ENCODE data around the gene CD6.
"Not testable (repeated sequence)": the region's sequence is repeated elsewhere in the genome, so short reads cannot be mapped to it uniquely, and the experiment has no call there.

Gene CD6

DNA sequence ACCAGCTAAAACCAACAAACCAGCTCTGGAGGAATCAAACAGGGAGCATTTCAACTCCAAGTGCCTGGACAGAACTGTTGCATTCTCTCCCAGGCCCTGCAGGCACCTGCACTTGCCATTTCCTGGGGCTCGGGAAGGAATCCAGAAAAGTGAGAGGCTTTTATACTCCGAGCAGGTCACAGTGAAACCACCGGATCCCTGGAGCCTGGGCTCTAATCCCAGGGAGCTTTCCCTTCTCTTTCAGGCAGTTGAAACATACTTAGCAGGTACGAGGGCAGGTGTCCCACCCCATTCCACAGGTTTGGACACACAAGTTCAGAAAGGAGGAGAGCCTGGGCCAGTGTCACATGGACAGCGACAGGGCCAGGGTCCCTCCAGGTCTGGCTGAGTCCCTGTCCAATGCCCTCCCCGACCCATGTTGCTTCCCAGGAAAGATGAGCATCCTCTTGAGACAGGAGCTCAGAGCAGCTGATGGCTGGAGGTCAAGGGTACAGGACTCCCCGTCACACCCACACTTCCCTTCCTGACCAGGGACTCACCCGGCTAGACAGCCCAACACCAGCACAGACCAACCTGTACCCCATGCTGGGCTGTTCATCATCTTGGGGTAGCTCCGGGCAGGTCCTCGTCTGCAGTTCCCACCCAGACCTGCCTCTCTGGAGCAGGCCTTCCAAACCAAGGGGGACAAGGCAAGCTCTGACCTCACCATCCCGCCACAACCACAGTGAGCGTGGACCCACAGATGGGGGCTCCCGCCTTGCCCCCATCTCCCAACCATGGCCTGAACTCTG, 80.9 kb downstream of the CD6 start:
- no peak for DNase-seq (ENCODE audit: low read depth in 3 of 3, low spot score in 1 of 3)

DNA sequence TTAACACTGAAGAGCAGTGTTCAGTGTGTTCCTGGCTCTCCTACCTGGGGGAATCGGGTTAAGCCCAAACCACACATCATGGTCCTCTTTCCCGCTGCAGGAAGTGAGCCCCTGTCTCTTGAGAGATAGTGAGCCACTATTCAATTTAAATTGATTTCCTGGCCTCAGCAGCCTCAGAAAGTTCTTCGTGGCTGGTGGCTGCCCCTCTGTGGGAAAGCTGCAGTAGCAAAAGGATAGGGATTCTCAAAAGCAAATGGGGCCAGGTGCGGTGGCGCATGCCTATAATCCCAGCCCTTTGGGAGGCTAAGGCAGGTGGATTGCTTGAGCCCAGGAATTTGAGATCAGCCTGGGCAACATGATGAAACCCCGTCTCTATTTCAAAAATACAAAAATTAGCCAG, 81.7 kb downstream of the CD6 start:
- DNase-seq (ENCODE audit: low read depth in 3 of 3, low spot score in 1 of 3): no peak

DNA sequence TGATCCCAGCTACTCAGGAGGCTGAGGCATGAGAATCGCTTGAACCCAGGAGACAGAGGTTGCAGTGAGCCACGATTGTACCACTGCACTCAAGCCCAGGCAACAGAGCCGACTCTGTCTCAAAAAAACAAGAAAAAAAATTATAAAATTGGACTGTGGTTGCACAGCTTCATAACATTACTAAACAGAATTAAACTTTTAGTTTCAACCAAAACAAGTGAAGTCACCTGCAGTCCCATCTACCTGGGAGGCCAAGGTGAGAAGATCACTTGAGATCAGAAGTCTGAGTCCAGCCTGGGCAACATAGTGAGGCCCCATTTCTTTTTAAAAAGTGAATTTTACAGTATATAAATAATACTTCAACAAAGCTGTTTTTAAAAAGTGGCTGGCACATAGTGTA, 83.0 kb downstream of the CD6 start:
- DNase-seq (ENCODE audit: low read depth in 3 of 3, low spot score in 1 of 3): no peak

DNA sequence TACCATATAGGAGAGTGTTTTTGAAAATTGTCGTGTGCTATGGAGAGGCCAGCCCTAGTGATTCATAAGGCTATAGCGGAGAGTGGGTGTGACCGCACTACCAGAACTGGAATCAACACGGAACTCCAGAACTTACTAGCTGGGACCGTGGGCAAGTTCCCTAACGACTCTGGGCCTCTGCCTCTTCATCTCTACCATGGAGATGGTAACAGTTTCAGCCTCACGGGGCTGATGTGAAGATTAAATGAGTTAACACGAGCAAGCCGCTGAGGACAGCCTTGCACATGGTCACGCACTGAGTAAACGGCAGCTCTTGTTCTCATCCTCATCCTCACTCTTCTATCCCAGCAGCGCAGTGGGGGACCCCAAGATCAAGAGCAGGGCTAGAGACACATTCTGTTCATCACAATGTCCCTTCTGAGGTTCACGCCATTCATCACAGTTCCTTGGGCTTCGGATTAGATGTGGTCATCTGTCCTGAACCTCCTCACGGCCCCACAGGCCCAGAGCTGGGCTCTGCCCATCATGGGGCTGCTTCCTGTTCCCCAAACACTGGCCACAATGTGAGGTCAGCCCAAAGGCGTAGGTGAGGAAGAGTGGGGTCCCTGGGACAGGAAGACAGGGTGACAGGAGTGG, 83.6 kb downstream of the CD6 start:
- no peak for DNase-seq (ENCODE audit: low read depth in 3 of 3, low spot score in 1 of 3)

DNA sequence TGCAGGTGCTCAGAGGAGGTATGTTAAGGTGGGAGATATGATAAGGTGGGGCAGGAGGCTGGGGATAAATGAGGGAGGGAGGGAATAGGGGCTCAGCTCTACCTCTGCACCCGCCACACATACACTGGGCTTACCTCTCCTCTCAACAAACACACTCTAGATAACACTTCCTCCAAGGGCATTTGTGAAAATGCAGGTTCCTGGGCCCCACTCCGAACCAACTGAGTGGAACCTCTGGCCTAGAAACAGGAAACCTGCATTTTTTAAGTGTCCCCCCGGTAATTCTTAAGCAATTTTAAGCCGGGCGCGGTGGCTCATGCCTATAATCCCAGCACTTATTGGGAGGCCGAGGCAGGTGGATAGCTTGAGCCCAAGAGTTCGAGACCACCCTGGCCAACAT, 84.3 kb downstream of the CD6 start:
- DNase-seq (ENCODE audit: low read depth in 3 of 3, low spot score in 1 of 3): no peak

DNA sequence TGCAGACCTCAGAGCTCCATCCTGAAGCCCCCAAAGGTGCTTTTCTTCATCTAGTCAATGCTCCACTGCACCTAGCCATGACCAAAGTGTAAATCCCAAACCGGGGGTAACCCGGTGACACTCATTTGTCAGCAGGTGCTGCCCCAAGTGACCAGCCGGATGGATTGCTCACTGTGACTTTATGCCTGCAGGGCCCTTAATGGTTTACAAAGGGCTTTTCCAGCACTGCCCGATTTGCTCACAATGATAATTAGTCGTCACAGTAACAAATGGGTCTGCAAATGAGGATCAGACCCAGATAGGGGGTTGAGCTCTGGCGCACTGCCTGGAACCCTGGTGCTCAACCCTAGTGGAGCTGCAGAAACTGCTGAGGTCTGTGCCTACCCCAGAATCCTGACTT, 85.1 kb downstream of the CD6 start:
- no peak for DNase-seq (ENCODE audit: low read depth in 3 of 3, low spot score in 1 of 3)

DNA sequence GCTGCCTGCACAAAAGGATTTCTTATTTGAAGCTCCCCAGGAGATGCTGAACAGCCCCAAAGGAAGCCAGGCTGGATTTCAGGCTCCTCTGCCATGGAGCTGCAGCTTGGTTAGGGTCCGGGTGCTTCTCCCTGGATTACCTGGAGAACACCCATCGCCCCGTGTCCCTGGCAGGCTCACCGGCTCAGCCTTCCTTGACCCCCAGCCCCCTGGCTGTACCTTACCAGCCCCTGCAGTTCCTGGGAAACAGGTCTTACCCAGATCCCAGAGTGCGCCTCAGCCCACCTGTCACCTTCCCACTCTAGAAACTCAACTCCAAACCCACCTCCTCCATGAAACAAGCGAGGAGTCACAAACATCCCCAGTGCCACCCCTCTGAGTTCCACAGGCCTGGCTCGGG, 85.5 kb downstream of the CD6 start:
- no peak for DNase-seq (ENCODE audit: low read depth in 3 of 3, low spot score in 1 of 3)

DNA sequence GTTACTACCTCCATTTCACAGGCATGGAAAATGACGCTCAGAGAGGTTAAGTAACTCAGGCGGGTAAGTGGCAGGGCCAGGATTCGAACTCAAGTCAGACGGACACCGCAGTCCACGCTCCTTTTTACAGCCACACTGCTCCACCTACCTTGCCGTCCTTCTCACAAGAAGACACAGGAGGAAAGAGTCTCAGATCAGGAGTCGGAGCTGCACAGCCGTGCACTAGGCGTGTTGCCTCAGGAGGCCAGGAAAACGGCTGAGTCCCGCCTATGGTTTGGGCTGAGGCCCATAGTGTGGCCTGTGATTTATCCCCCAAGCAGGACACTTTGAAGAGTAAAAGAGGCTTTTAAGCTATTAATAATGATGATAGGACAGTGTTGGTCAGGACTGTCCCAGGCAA, 86.1 kb downstream of the CD6 start:
- DNase-seq (ENCODE audit: low read depth in 3 of 3, low spot score in 1 of 3): no peak

DNA sequence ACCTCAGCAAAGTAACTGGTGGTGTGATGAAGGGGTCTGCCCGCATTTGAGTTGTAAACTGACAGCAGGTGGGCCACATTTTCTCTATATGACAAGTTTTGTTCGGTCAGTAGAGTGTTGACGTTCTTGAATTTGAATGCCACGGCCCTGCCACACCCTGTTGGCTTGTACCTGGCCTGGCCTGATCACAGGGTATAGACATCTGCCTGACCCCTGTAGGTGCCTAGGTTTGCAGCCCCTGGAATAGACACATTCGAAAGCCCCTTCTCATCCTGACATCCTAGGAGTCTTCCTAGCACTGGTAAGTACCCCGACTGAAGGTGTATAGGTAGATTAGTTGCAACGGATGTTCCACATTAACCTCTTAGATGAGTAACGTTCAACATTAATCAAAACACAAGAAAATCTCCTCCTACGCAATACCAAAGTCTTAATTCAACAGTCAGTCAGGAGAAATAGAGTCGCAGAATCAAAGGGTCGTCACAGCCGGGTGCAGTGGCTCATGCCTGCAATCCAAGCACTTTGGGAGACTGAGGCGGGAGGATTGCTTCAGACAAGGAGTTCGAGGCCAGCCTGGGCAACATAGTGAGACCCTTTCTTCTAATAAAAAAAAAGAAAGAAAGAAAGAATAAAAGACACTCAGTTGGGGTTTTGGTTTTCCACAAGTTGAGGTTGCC, 87.2 kb downstream of the CD6 start:
- no peak for DNase-seq (ENCODE audit: low read depth in 3 of 3, low spot score in 1 of 3)

DNA sequence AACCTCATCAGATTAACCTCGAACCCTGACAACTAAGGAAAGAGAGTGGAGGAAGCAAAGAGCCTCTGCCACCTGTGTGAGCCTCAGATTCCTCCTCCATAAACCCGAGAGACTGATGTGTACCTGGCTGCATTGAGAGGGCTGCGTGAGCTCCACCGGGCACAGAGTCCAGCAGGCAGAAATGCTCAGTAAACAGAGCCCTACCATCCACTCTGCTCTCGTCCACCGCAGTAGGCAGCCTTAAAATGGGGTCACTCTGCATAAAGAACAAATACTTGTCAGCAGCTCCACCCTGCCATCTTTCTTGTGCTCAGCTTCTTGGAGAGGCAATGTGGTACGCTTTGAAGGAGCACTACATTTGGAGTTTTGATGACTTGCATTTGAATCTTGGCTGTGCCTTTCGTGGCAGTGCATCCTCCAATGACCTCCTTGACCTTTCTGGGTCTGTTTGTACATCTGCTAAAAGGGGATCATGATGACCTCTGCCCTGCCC, 87.8 kb downstream of the CD6 start:
- DNase-seq (ENCODE audit: low read depth in 3 of 3, low spot score in 1 of 3): no peak

DNA sequence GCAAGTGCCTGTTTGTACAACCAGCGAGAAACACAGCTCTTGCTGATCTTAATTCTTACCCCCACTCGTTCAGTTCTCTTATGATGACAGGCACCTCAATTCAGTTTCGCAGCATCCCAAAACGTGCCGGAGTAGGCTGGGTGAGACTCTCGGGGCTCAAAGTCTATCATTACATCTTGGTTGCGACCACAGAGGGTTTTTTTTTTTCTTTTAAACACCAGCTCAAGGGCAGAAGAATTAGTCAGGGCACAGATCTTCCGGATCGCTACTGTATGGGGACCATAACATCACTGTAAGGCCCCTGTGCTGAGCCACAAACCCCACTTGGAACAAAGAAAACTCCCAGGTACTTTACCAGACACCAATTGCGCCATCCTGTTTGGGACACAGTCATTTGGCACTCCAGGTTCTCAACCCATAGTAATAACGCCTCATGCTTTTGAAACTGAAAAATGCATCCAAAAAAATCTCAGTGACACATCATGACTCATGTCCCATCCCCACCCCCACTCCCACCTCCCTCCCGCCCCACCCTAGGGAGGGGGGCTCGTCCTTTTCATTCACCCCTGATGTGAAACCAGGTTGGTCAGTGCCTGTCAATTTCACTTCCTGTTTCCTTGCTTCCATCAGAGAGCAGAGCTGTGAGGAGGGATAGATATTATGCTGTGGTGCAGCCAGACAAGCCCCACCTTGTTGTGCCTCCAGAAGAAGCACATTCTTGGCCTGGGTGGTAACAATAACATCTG, 89.8 kb downstream of the CD6 start:
- peak; percentile 38 to 69 (median 62) for DNase-seq (ENCODE audit: low read depth in 3 of 3, low spot score in 1 of 3)

DNA sequence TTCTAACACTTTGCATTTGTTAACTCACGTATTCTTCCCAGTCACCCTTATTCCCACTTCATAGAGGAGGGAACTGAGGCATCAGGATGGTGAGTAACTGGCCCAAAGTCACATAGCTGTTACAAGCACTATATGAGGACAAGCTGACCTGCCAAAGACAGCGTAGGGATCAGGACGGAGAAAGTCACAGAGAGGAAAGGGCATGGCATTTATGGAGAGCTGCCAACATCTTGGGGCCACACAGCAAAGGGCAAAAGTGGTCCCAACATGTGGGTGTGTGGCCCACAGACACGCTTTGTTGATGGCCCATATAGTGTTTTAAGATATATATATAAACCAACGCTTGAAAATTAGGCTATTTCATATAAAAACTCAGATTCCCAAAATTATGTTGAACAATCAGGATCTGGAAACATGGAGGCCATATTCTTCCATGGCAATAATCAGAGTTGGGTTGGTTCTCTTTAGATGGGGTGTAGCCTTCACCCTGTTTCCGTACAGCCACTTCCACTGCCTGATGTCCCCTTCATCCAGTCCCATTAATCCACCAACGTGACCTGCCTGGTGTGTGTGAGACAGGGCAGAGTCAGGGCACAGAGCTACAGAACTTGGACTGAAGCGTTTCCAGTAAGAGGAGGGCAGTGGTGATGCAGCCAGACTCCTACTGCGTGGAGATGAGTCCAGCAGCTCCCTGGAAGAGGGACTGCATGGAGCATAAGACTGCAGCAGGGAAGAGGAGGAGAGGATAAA, 90.9 kb downstream of the CD6 start:
- DNase-seq (ENCODE audit: low read depth in 3 of 3, low spot score in 1 of 3): no peak

DNA sequence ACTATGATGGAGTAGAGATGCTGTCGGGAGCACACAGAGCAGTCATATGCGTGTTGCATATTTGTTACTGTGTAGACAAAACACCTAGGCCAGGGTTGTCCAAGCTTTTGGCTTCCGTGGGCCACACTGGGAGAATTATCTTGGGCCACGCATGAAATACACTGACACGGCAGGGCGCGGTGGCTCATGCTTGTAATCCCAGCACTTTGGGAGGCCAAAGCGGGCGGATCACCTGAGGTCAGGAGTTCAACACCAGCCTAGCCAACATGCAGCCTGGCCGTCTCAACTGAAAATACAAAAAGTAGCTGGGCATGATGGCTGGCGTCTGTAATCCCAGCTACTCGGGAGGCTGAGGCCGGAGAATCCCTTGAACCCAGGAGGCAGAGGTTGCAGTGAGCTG, 93.8 kb downstream of the CD6 start:
- DNase-seq (ENCODE audit: low read depth in 3 of 3, low spot score in 1 of 3): not testable (repeated sequence)

DNA sequence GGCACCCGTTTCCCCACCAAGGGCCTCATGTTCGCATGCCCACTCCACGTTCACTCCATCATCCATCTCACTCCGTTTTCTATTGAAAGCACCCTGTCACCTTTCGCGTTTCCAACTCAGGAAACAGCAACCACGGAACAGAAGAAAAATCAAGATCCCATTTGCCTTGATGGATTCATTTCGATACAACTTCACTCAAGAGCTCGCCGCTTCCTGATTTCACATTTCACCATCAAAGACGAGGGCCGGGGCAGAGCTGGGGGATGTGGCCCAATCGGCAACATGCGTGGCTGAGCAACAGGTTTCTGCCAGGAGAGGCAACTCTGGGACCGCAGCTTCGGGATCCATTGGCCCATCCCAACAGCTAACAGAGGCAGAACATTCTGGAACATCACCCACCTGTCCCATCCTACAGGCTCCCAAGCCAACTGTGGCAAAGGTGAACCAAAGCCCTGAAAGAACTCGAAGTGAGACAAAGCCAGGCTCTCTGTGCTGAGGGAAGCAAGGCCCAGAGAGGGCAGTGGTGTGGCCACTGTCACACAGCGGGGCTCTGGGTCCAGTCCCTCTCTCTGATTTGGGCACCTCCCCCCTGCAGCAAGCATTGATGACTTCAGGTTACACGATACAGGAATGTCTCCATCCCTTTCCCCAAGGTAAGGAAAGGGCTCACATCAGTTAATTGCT, 94.6 kb downstream of the CD6 start:
- DNase-seq (ENCODE audit: low read depth in 3 of 3, low spot score in 1 of 3): peak in 1 of 3 donors; percentile 34

DNA sequence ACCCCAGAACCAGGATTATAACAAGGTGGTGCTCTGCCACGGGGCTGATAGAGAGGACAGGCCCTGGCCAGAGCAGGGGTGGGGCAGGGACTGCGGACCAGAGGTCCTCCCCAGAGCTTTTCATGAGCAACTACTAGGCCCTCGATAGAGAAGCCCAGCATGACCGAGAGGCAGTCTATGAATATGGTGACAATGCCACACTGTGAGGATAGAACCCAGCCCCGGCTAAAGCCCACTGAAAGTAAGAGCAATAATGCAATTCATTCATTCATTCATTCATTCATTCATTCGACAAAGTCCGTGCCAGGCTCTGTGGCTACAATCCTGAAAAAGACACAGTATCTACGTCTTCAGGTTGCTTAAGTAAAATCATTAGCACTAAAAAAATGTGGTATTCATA, 95.2 kb downstream of the CD6 start:
- DNase-seq (ENCODE audit: low read depth in 3 of 3, low spot score in 1 of 3): no peak

DNA sequence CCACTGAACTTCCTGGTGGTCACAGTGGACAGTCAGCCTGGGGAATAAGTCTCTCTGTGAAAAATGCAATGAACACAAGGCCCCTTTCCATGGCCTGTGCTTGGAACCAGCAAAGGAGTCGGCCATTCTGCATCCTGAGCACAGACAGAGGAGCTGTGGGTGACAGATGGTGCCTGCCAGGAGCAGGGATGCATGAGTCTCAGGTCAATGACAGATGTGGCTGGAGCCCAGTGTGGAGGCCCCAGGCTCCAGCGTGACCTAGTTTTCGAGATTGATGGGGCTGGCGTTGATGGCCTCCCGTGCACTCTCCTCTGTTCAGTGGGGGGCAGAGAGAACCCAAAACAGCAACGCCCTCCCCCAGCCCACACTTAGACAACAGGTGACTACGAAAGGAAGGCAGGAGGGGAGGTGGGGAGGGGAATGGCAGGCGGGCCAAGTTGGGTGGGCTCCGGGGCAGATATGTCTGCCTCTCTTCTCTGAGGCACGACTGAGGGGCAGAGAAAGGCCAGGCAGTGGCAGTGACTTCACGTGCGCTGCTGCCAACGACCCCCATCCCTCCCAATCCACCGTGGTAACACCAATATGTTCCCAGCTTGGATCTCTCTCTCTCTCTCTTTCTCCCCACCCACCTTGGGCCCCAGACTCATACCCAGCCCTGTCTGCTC, 96.4 kb downstream of the CD6 start:
- DNase-seq (ENCODE audit: low read depth in 3 of 3, low spot score in 1 of 3): no peak

DNA sequence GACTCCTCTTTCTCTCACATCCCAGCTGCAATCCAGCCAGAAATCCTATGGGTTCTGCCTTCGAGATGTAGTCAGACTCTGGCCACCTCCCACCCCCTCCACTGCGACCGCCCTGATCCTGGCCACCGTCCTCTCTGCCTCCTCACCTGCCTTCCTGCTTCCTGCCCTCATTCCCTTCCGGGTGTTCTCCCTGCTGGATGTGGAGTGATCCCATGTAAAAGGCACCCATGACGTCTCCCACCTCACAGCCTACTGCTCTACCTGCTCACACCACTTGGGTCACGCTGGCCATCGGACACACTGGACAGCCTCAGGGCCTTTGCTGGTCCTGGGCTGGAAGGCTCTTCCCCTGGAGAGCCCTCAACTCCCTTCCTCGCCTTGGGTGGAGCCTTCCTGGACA, 97.1 kb downstream of the CD6 start:
- DNase-seq (ENCODE audit: low read depth in 3 of 3, low spot score in 1 of 3): no peak

DNA sequence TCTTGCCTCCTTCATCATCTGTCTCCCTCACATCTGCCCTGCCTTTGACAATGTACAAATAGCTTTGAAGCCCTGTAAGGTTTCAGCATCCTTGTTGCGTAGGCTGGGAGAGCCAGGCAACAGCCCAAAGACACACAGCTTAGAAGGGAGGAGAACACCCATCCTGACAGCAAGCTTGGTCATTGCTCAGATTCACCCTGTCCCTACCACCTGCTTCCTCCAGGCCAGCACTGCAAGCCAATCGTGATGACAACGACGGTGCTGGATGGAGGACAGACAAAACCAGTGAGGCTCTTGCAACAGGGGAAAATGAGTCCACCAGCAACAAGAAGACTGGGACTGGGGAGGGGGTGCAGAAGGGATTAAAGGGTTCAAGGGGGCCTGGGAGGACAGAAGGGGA, 97.9 kb downstream of the CD6 start:
- DNase-seq (ENCODE audit: low read depth in 3 of 3, low spot score in 1 of 3): no peak
